ENCODE data around the gene PPP6R3. TPM values are rescaled to one million over a fixed set of nuclear protein-coding genes. Genes with fewer than 3 reads are reported as not detected.

PPP6R3 gene
- total RNA-seq, 3 donors from 2014 or later (not counting 1 experiment from before 2014, with no cell fraction given) = 148 to 176 (median 149) TPM

GRCh38 chr11:68574308-68574707 is 113.8 kb downstream of the PPP6R3 start:
- no peak for DNase-seq
- intact Hi-C loops (cut with micrococcal nuclease) = no loop called here
- Mint-ChIP-seq H3K4me1 (peaks cover 9 to 15% of the 10 kb centered on the region in 2 donors), H3K36me3 (peaks cover 15% of the 10 kb centered on the region), H3K27me3 (ENCODE audit: low read depth in 2 of 2) (no peaks in the 10 kb centered on the region), H3K9me3 (no peaks in the 10 kb centered on the region), H3K27ac (peak overlapping the region in 1 of 2 donors; percentile 36), H3K4me3 (no peak overlapping the region)
- H3K4me1 ChIP-seq (ENCODE audit: control insufficient read depth, insufficient read depth, low read length) = no peaks in the 10 kb centered on the region
- TF ChIP-seq CTCF (IDR thresholded peaks at IDR 0.05) = no peak
- WGBS (ENCODE audit: insufficient coverage) = 100% methylated on average over 1 of the region's 1 CpG
- no peak overlapping the region for H3K27ac ChIP-seq (ENCODE audit: low read length)
- no peak overlapping the region for H3K4me3 ChIP-seq (ENCODE audit: low read length)
- no peaks in the 10 kb centered on the region for H3K9me3 ChIP-seq (ENCODE audit: control insufficient read depth, insufficient read depth, low read length)
- no peak for ATAC-seq
- H3K27me3 ChIP-seq (ENCODE audit: control insufficient read depth, insufficient read depth, low read length) = no peaks in the 10 kb centered on the region
- H3K36me3 ChIP-seq (ENCODE audit: control insufficient read depth, insufficient read depth, low read length) = peaks cover 81% of the 10 kb centered on the region

DNA sequence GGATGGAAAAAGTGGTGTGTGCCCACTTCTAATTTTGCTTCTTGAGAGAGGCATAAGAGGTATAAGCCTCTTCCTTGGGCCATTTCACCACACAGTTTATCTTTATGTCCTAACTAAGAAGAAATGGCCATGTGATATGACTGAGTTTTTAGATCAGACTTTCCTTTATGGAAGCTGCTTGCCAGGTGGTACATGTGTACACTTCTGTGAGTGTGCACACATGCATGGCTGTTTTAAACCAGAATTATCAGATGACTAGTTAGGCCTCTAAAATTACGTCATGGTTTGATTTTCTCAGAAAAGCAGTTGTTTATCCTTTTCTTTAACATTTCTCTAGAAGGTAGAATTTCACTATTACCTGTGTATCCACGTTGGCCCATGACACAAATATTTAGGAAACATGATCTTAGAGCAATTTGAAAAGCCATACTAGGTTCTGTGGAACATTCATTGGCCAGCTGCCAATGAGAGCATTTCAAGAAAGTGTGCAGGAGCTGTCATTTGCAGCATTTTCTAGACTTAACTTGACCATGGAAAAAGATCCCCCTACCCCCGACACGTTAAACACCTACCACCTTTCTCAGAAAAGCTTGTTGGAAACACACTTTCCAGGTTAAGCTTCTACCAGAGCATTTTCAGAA is 114.6 kb downstream of the PPP6R3 start:
- Mint-ChIP-seq H3K4me3 (no peak overlapping the region), H3K9me3 (no peaks in the 10 kb centered on the region), H3K27me3 (ENCODE audit: low read depth in 2 of 2) (no peaks in the 10 kb centered on the region), H3K27ac (peak overlapping the region in 1 of 2 donors; percentile 36), H3K4me1 (peaks cover 15 to 21% of the 10 kb centered on the region in 2 donors), H3K36me3 (peaks cover 21% of the 10 kb centered on the region)
- H3K27me3 ChIP-seq (ENCODE audit: control insufficient read depth, insufficient read depth, low read length) = no peaks in the 10 kb centered on the region
- no peaks in the 10 kb centered on the region for H3K9me3 ChIP-seq (ENCODE audit: control insufficient read depth, insufficient read depth, low read length)
- no peak for ATAC-seq
- no peak for TF ChIP-seq CTCF (IDR thresholded peaks at IDR 0.05)
- DNase-seq = no peak
- WGBS (ENCODE audit: insufficient coverage) = 91% methylated on average over 4 of the region's 4 CpGs
- no peaks in the 10 kb centered on the region for H3K4me1 ChIP-seq (ENCODE audit: control insufficient read depth, insufficient read depth, low read length)
- H3K27ac ChIP-seq (ENCODE audit: low read length) = no peak overlapping the region
- H3K4me3 ChIP-seq (ENCODE audit: low read length) = no peak overlapping the region
- H3K36me3 ChIP-seq (ENCODE audit: control insufficient read depth, insufficient read depth, low read length) = peaks cover 83% of the 10 kb centered on the region
- intact Hi-C loops (cut with micrococcal nuclease) = no loop called here

DNA sequence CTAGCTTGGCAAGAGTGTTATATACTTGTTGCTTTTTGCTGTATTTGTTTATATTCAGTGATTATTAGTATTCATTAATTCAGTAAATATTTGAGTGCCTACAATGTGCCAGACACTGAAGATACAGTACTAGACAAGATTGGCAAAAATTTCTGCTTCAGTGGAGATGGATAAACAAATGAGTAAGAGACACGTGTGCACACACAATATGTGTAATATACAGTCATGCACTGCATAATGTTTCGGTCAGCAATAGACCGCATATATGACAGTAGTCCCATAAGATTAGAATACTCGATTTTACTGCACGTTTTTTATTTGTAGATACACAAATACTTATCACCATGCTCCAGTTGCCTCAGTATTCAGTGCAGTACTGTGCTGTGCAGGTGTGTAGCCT is 118.9 kb downstream of the PPP6R3 start:
- Histone ChIP-seq H3K9me3 (ENCODE audit: control insufficient read depth, insufficient read depth, low read length) (no peaks in the 10 kb centered on the region), H3K27me3 (ENCODE audit: control insufficient read depth, insufficient read depth, low read length) (no peaks in the 10 kb centered on the region), H3K4me3 (ENCODE audit: low read length) (no peak overlapping the region), H3K36me3 (ENCODE audit: control insufficient read depth, insufficient read depth, low read length) (peaks cover 75% of the 10 kb centered on the region), H3K27ac (ENCODE audit: low read length) (no peak overlapping the region), H3K4me1 (ENCODE audit: control insufficient read depth, insufficient read depth, low read length) (no peaks in the 10 kb centered on the region)
- H3K4me3 Mint-ChIP-seq = no peak overlapping the region
- H3K27me3 Mint-ChIP-seq (ENCODE audit: low read depth in 2 of 2) = no peaks in the 10 kb centered on the region
- H3K9me3 Mint-ChIP-seq = no peaks in the 10 kb centered on the region
- intact Hi-C loops (cut with micrococcal nuclease) = no loop called here
- WGBS (ENCODE audit: insufficient coverage) = 89% methylated on average over 5 of the region's 5 CpGs
- H3K4me1 Mint-ChIP-seq = peaks cover 19 to 29% of the 10 kb centered on the region in 2 donors
- H3K36me3 Mint-ChIP-seq = peaks cover 10% of the 10 kb centered on the region
- TF ChIP-seq CTCF (IDR thresholded peaks at IDR 0.05) = no peak
- no peak for ATAC-seq
- no peak for DNase-seq
- H3K27ac Mint-ChIP-seq = peak overlapping the region; percentile 51 to 66

GRCh38 chr11:68581439-68581838 is 120.9 kb downstream of the PPP6R3 start:
- no peak overlapping the region for H3K27ac ChIP-seq (ENCODE audit: low read length)
- DNase-seq = no peak
- Mint-ChIP-seq H3K36me3 (peaks cover 10% of the 10 kb centered on the region), H3K4me3 (no peak overlapping the region), H3K27ac (peak overlapping the region in 1 of 2 donors; percentile 23), H3K9me3 (no peaks in the 10 kb centered on the region), H3K4me1 (peaks cover 19 to 30% of the 10 kb centered on the region in 2 donors), H3K27me3 (ENCODE audit: low read depth in 2 of 2) (no peaks in the 10 kb centered on the region)
- 100% methylated on average over 4 of the region's 4 CpGs for WGBS (ENCODE audit: insufficient coverage)
- intact Hi-C loops (cut with micrococcal nuclease) = no loop called here
- peaks cover 76% of the 10 kb centered on the region for H3K36me3 ChIP-seq (ENCODE audit: control insufficient read depth, insufficient read depth, low read length)
- H3K9me3 ChIP-seq (ENCODE audit: control insufficient read depth, insufficient read depth, low read length) = no peaks in the 10 kb centered on the region
- H3K4me3 ChIP-seq (ENCODE audit: low read length) = no peak overlapping the region
- no peak for TF ChIP-seq CTCF (IDR thresholded peaks at IDR 0.05)
- no peak for ATAC-seq
- H3K4me1 ChIP-seq (ENCODE audit: control insufficient read depth, insufficient read depth, low read length) = no peaks in the 10 kb centered on the region
- H3K27me3 ChIP-seq (ENCODE audit: control insufficient read depth, insufficient read depth, low read length) = no peaks in the 10 kb centered on the region
